ENCODE data around the gene ADSS1. TPM values are rescaled to one million over a fixed set of nuclear protein-coding genes. Genes with fewer than 3 reads are reported as not detected.
"Not testable (repeated sequence)": the region's sequence is repeated elsewhere in the genome, so short reads cannot be mapped to it uniquely, and the experiment has no call there.

ADSS1 gene
- total RNA-seq, 1 experiment from 2014 or later = 2.8 TPM

DNA sequence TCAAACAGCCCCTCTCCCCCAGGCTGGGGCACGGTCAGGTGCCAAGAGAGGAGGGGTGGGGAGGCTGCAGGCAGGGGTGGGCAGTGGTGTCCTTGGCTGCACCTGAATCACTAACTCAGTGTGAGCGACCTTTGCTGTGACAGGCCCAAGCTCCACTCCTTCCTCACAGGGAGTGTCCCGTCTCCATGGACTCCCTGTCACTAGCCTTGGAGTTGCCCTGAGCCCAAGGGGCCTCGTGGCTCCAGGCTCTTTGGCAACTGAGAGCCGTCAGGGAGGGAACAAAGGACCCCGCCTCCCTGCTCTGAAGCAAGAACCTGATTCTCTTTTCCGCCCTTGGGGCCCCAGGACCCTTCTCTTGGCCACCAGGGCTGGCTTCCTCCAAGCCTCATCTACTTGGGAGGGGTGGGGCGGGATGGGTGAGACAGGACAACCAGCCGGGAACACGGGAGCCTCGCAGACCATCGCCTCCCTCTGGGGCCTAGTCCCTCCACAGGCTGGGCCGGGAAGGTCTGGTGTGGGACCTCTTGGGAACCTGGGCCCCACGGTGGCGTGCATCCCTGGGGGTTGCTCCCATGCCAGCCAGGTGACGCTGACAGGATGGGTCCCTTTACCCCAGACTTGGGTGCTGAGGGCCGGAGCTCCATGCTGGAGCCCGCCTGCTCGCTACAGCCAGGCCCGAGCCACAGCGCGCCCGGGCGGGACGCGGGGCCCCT is 935 bp upstream of the ADSS1 start:
- Histone ChIP-seq H4K20me1 (ENCODE audit: insufficient read depth, low read depth, low read length) (peaks cover 4% of the 10 kb centered on the region; the same call in 1 of the 2 replicates), H3K4me2 (ENCODE audit: low read depth, low read length, poor library complexity, severe bottlenecking) (peak overlapping the region; percentile 89), H3K4me1 (ENCODE audit: low read length) (peaks cover 16% of the 10 kb centered on the region), H3K27me3 (ENCODE audit: low read length) (no peaks in the 10 kb centered on the region), H3K27ac (ENCODE audit: low read length) (no peak overlapping the region), H3K9me3 (ENCODE audit: low read length) (no peaks in the 10 kb centered on the region), H2AFZ (ENCODE audit: low read length) (no peak overlapping the region), H3K9me2 (replicated peaks; ENCODE audit: insufficient read depth, low read length) (no peaks in the 10 kb centered on the region), H3K79me2 (ENCODE audit: low read length) (no peaks in the 10 kb centered on the region), H3K4me3 (ENCODE audit: low read length) (no peak overlapping the region), H3K9ac (ENCODE audit: low read length) (no peak overlapping the region), H3K36me3 (ENCODE audit: insufficient read depth, low read length) (no peaks in the 10 kb centered on the region)
- DNase-seq = no peak

DNA sequence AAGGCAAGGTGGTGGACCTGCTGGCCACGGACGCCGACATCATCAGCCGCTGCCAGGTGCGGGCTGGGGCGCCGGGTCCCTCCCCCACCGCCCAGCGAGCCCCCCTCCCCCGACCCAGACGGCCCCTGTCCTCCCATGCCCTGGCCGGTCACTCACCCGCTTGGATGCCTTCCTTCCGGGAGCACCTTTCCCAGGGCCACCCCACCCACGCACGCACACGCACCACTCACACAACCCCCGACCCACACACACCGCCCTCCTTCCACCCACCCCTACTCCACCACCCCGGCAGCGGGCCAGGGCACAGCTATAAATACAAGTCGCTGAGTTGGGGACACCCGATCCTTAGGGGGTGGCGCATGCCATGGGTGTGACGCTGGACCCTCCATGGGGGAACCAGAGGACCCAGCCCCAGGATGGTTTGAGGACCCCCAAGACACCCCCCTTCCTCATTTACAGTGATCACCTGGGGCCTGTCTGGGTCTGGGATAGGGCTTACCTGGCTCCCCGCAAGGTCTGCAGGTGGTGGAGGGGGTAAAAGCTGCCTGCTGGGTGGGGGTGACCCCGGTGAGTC is 465 bp downstream of the ADSS1 start:
- no peaks in the 10 kb centered on the region for H3K27me3 ChIP-seq (ENCODE audit: low read length)
- DNase-seq = no peak
- H2AFZ ChIP-seq (ENCODE audit: low read length) = peak overlapping the region; percentile 72; the same call in 1 of the 2 replicates
- H3K4me3 ChIP-seq (ENCODE audit: low read length) = peak overlapping the region; percentile 75
- H3K79me2 ChIP-seq (ENCODE audit: low read length) = no peaks in the 10 kb centered on the region
- no peak overlapping the region for H3K27ac ChIP-seq (ENCODE audit: low read length)
- no peaks in the 10 kb centered on the region for H3K36me3 ChIP-seq (ENCODE audit: insufficient read depth, low read length)
- peak overlapping the region; percentile 71 for H3K9ac ChIP-seq (ENCODE audit: low read length)
- no peaks in the 10 kb centered on the region for H3K9me3 ChIP-seq (ENCODE audit: low read length)
- H3K4me2 ChIP-seq (ENCODE audit: low read depth, low read length, poor library complexity, severe bottlenecking) = peak overlapping the region; percentile 89
- peaks cover 16% of the 10 kb centered on the region for H3K4me1 ChIP-seq (ENCODE audit: low read length)
- H4K20me1 ChIP-seq (ENCODE audit: insufficient read depth, low read depth, low read length) = peaks cover 4% of the 10 kb centered on the region; the same call in 1 of the 2 replicates
- H3K9me2 ChIP-seq (replicated peaks; ENCODE audit: insufficient read depth, low read length) = no peaks in the 10 kb centered on the region

- H3K36me3 ChIP-seq (ENCODE audit: insufficient read depth, low read length) = no peaks in the 10 kb centered on the region
- no peaks in the 10 kb centered on the region for H3K9me2 ChIP-seq (replicated peaks; ENCODE audit: insufficient read depth, low read length)
- H3K79me2 ChIP-seq (ENCODE audit: low read length) = no peaks in the 10 kb centered on the region
- H3K4me2 ChIP-seq (ENCODE audit: low read depth, low read length, poor library complexity, severe bottlenecking) = peak overlapping the region; percentile 89
- peak; percentile 65 for DNase-seq
- peaks cover 16% of the 10 kb centered on the region for H3K4me1 ChIP-seq (ENCODE audit: low read length)
- H3K9me3 ChIP-seq (ENCODE audit: low read length) = no peaks in the 10 kb centered on the region
- H3K4me3 ChIP-seq (ENCODE audit: low read length) = peak overlapping the region; percentile 75; the same call in 1 of the 2 replicates
- no peak overlapping the region for H2AFZ ChIP-seq (ENCODE audit: low read length)
- peaks cover 4% of the 10 kb centered on the region; the same call in 1 of the 2 replicates for H4K20me1 ChIP-seq (ENCODE audit: insufficient read depth, low read depth, low read length)
- no peaks in the 10 kb centered on the region for H3K27me3 ChIP-seq (ENCODE audit: low read length)
- H3K27ac ChIP-seq (ENCODE audit: low read length) = no peak overlapping the region
- peak overlapping the region; percentile 71; the same call in 1 of the 2 replicates for H3K9ac ChIP-seq (ENCODE audit: low read length)
These were observed 1.1 kb downstream of the ADSS1 start for GRCh38 chr14:104724981-104725771.

GRCh38 chr14:104725772-104726548 is 1.9 kb downstream of the ADSS1 start:
- no peaks in the 10 kb centered on the region for H3K9me2 ChIP-seq (replicated peaks; ENCODE audit: insufficient read depth, low read length)
- no peak overlapping the region for H2AFZ ChIP-seq (ENCODE audit: low read length)
- no peaks in the 10 kb centered on the region for H3K27me3 ChIP-seq (ENCODE audit: low read length)
- H3K9ac ChIP-seq (ENCODE audit: low read length) = no peak overlapping the region
- H3K79me2 ChIP-seq (ENCODE audit: low read length) = no peaks in the 10 kb centered on the region
- H3K9me3 ChIP-seq (ENCODE audit: low read length) = no peaks in the 10 kb centered on the region
- no peak overlapping the region for H3K4me3 ChIP-seq (ENCODE audit: low read length)
- H3K4me1 ChIP-seq (ENCODE audit: low read length) = peaks cover 16% of the 10 kb centered on the region
- DNase-seq = no peak
- peaks cover 4% of the 10 kb centered on the region; the same call in 1 of the 2 replicates for H4K20me1 ChIP-seq (ENCODE audit: insufficient read depth, low read depth, low read length)
- H3K27ac ChIP-seq (ENCODE audit: low read length) = no peak overlapping the region
- no peaks in the 10 kb centered on the region for H3K36me3 ChIP-seq (ENCODE audit: insufficient read depth, low read length)
- no peak overlapping the region for H3K4me2 ChIP-seq (ENCODE audit: low read depth, low read length, poor library complexity, severe bottlenecking)

DNA sequence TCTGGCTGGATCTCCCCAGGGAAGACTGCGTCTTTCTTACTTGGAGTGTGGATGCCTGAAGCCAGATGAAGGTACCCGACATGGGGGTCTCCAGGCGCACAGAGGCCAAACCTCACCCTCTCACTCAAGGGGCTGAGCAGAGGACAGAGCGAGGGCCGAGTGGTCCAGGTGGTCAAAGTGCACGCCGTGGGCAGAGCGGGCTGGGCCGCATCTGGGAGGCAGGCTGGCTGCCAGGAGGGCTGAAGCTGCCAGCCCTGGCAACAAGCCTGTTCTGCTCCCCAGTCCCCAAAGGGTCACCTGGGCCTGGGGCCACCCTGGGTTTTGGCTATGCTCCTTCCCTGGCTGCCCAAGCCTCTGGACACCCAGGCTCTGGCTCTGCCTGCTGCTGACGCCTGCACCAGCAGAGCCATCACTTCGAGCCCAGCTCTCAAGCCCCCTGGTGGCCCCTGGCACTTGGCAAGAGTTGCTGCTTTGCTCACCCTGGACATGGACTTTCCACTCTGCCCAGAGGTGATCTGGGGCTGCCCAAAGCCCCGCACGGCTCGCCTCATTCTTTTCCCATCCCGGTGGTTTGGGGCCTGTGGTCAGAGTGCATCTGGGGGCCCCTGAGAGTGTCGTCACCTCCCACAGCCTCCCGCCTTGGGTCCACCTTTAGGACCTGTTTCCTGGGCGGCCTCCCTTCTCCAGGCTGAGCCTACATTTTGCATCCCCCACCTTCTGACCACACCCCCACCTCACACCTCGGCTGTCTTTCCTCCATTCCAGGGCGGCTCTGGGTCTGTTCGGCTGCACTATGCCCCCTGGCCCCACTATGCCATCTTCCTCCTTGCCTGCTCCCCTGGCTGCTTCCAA is 2.8 kb downstream of the ADSS1 start:
- no peak for DNase-seq
- peaks cover 16% of the 10 kb centered on the region for H3K4me1 ChIP-seq (ENCODE audit: low read length)

GRCh38 chr14:104728631-104729030 is 4.6 kb downstream of the ADSS1 start:
- Histone ChIP-seq H3K4me1 (ENCODE audit: low read length) (peaks cover 13% of the 10 kb centered on the region), H4K20me1 (ENCODE audit: insufficient read depth, low read depth, low read length) (peaks cover 4% of the 10 kb centered on the region; the same call in 1 of the 2 replicates), H2AFZ (ENCODE audit: low read length) (no peak overlapping the region), H3K27ac (ENCODE audit: low read length) (no peak overlapping the region), H3K79me2 (ENCODE audit: low read length) (no peaks in the 10 kb centered on the region), H3K9me2 (replicated peaks; ENCODE audit: insufficient read depth, low read length) (no peaks in the 10 kb centered on the region), H3K9me3 (ENCODE audit: low read length) (no peaks in the 10 kb centered on the region), H3K4me3 (ENCODE audit: low read length) (no peak overlapping the region), H3K36me3 (ENCODE audit: insufficient read depth, low read length) (no peaks in the 10 kb centered on the region), H3K9ac (ENCODE audit: low read length) (no peak overlapping the region), H3K27me3 (ENCODE audit: low read length) (no peaks in the 10 kb centered on the region), H3K4me2 (ENCODE audit: low read depth, low read length, poor library complexity, severe bottlenecking) (no peak overlapping the region)
- no peak for DNase-seq

More for the DNA sequence above, 2.8 kb downstream of the ADSS1 start:
- Histone ChIP-seq H3K4me3 (ENCODE audit: low read length) (no peak overlapping the region), H3K9me3 (ENCODE audit: low read length) (no peaks in the 10 kb centered on the region), H3K27me3 (ENCODE audit: low read length) (no peaks in the 10 kb centered on the region), H4K20me1 (ENCODE audit: insufficient read depth, low read depth, low read length) (peaks cover 4% of the 10 kb centered on the region; the same call in 1 of the 2 replicates), H3K9ac (ENCODE audit: low read length) (no peak overlapping the region), H3K9me2 (replicated peaks; ENCODE audit: insufficient read depth, low read length) (no peaks in the 10 kb centered on the region), H3K4me2 (ENCODE audit: low read depth, low read length, poor library complexity, severe bottlenecking) (no peak overlapping the region), H3K79me2 (ENCODE audit: low read length) (no peaks in the 10 kb centered on the region), H2AFZ (ENCODE audit: low read length) (no peak overlapping the region), H3K27ac (ENCODE audit: low read length) (no peak overlapping the region), H3K36me3 (ENCODE audit: insufficient read depth, low read length) (no peaks in the 10 kb centered on the region)

- H3K79me2 ChIP-seq (ENCODE audit: low read length); H2AFZ ChIP-seq (ENCODE audit: low read length); H3K9me3 ChIP-seq (ENCODE audit: low read length); H3K4me2 ChIP-seq (ENCODE audit: low read depth, low read length, poor library complexity, severe bottlenecking); H3K9me2 ChIP-seq (replicated peaks; ENCODE audit: insufficient read depth, low read length); H3K36me3 ChIP-seq (ENCODE audit: insufficient read depth, low read length); H3K27ac ChIP-seq (ENCODE audit: low read length); DNase-seq; H3K4me1 ChIP-seq (ENCODE audit: low read length); H3K9ac ChIP-seq (ENCODE audit: low read length); H4K20me1 ChIP-seq (ENCODE audit: insufficient read depth, low read depth, low read length); H3K27me3 ChIP-seq (ENCODE audit: low read length); H3K4me3 ChIP-seq (ENCODE audit: low read length): not testable (repeated sequence)
These were observed 5.3 kb downstream of the ADSS1 start for GRCh38 chr14:104729176-104729834.

Measured in Karpas-422 (cell line).